Nucleus accumbens (tissue), 56 donors: ENCODE results near the gene RFXANK.
A peak's percentile ranks its signal among the peaks of the same experiment; 100 is the strongest.

Source experiments
- DNase-seq, 56 donors: peaks; one replicate each; lab custom pipeline; 2025; lab: John Stamatoyannopoulos, UW

RFXANK gene

GRCh38 chr19:19226204-19226603, 34.1 kb downstream of the RFXANK start:
- DNase-seq: no peak

- no peak for DNase-seq
These were observed 34.6 kb downstream of the RFXANK start for GRCh38 chr19:19226663-19227062.

DNA sequence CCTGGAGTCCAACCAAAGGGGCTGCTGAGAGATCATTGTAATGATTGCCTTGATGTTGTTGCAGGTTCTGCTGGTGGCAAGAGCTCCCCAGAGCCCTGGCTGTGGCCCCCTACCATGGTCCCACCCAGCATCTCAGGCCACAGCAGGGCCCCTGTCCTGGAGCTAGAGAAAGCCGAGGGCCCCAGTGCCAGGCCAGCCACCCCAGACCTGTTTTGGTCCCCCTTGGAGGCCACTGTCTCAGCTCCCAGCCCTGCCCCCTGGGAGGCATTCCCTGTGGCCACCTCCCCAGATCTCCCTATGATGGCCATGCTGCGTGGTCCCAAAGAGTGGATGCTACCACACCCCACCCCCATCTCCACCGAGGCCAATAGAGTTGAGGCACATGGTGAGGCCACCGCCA, 35.2 kb downstream of the RFXANK start:
- DNase-seq: no peak

DNA sequence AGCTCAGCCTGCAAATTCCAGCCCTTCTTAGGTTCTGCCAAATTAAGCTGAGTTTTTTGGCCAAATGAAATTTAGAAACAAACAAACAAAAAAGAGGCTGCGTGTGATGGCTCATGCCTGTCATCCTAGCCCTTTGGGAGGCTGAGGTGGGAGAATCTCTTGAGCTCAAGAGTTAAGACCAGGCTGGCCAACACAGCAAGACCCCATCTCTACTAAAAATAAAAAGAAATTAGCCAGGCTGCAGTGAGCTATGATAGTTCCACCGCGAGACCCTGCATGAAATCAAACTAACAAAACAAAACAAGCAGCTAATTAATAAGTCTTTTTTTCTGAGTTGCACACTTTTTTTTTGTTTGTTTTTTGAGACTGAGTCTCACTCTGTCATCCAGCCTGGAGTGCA, 37.6 kb downstream of the RFXANK start:
- DNase-seq: no peak

- DNase-seq: no peak
These were observed 38.9 kb downstream of the RFXANK start for GRCh38 chr19:19230999-19231398.

DNA sequence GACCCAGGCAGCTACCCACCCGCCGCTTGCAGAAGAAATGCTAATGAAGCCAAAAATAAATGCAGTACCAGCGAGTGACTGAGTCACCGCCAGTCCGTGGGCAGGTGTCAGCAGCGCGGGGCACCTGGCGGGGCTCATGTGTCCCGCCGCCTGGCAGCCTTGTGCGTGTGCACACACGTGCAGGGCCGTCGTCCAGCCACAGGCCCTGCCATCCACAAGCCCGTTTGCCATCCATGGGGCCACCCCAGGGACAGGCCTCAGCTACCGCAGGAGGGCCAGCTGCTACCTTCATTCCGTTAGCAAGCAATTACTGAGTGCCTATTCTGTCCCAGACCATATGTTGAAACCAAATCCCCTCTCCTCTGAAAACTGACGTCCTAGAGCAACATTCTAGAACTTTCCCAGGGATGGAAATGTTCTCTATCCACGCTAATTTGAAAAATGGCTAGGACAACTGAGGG, 40.2 kb downstream of the RFXANK start:
- DNase-seq: peak in 26 of 56 donors; percentile 9 to 74 (median 40)

DNA sequence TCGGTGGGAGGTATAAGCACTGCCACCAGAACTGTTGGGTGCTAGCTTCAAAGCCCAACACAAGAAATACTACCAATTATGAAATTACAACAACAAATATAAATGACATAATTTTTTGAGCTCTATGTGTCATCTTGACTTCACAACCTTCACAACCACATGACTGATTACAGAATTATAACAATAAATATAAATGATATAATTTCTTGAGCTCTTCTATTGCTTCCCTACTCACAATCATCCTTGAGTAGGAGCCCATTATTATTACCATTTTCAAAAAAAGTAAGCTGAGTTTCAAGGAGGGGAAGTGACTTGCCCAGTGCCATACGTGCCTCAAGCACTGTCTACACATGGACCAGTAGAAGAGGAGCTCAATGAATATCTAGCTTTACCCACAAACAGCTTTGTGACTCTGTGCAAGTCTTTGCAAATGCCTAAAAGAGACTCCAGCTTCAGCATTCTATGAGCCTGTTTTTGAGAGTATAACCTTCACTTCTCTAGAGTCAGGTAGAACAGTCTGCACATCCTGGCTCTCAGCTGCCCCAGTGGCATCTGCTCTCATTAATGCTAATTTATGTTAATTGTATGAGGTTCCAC, 42.3 kb downstream of the RFXANK start:
- no peak for DNase-seq

- no peak for DNase-seq
These were observed 44.1 kb downstream of the RFXANK start for GRCh38 chr19:19236173-19236572.

GRCh38 chr19:19238126-19238894, 46.3 kb downstream of the RFXANK start:
- DNase-seq: no peak

- no peak for DNase-seq
These were observed 47.6 kb downstream of the RFXANK start for GRCh38 chr19:19239675-19240074.

DNA sequence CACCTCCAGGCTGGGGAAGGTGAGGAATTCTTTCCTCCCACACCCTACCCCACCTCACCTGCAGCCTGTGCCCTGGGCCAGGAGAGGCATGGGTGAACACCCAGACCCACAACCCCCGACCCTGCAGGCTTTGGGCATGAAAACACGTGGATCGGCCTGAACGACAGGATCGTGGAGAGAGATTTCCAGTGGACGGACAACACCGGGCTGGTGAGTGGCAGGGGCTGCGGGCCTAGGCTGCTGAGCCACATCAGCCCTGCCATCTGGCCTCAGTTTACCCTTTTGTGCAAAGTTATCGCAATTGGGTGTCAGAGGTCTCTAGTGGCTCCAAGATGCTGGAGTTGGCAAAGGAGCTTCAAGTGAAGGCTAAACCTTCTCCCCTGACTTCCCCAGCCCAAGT, 48.4 kb downstream of the RFXANK start:
- no peak for DNase-seq

DNA sequence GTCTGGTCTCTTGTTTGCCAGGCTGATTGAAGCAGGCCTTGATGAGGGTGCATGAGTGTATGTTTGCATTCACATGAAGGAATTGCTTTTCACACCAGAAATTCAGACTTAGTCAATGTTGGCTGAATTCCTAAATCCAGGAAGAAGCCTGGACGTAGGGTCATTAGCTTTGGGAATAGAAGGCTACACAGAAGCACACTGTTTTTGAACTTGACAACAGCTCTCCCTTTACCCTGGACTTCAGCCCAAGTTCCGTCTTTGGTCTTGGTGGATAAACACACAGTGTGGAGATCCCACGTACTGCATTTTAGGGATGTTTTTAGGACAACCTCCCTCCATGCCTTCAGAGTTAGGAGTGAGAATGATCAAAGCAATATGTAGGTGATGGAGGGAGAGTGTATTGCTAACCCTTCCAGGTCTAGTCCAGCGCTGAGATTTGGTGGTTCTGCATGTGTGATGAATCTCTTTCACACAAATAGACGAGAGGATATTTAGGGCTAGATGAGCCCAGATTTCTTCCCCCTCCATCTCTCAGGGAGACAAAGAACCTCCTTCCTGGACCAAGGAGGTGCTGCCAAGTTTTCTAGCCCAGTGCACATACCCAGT, 58.2 kb downstream of the RFXANK start:
- no peak for DNase-seq
